Hepatocyte (in vitro differentiated cells): ENCODE data around the gene CRTAP. TPM values are rescaled to one million over a fixed set of nuclear protein-coding genes. Genes with fewer than 3 reads are reported as not detected.

Source experiments
- DNase-seq: peaks from one replicate; pipeline ENCODE4 v3.0.0-alpha.2; 2016; ENCODE audit warnings: low spot score
- H2AFZ ChIP-seq: fragments of 200-600 bp; sonication (generic); 2 replicates; pipeline ENCODE4 v1.6.0; 2016; ENCODE audit warnings: antibody characterized with exemption, mild to moderate bottlenecking
- H3K27ac ChIP-seq: fragments of 200-600 bp; sonication (generic); 2 replicates; pipeline ENCODE4 v1.5.1; 2016; ENCODE audit warnings: mild to moderate bottlenecking
- H3K27me3 ChIP-seq: fragments of 200-600 bp; sonication (generic); 2 replicates; pipeline ENCODE4 v1.6.1; 2016
- H3K36me3 ChIP-seq: fragments of 200-600 bp; sonication (generic); replicated peaks from 2 replicates; pipeline ENCODE4 v1.5.1; 2016; ENCODE audit warnings: low read depth; ENCODE audit not compliant: insufficient read depth
- H3K4me1 ChIP-seq: fragments of 200-600 bp; sonication (generic); 2 replicates; pipeline ENCODE4 v1.5.1; 2016; ENCODE audit warnings: mild to moderate bottlenecking, moderate library complexity; ENCODE audit not compliant: insufficient read depth
- H3K4me2 ChIP-seq: fragments of 200-600 bp; sonication (generic); 2 replicates; pipeline ENCODE4 v1.6.0; 2016
- H3K4me3 ChIP-seq: fragments of 200-600 bp; sonication (generic); 2 replicates; pipeline ENCODE4 v1.5.1; 2016; ENCODE audit warnings: mild to moderate bottlenecking
- H3K79me2 ChIP-seq: fragments of 200-600 bp; sonication (generic); 2 replicates; pipeline ENCODE4 v1.6.0; 2017; ENCODE audit warnings: mild to moderate bottlenecking
- H3K9me2 ChIP-seq: fragments of 200-600 bp; sonication (generic); replicated peaks from 2 replicates; pipeline ENCODE4 v1.6.0; 2017; ENCODE audit warnings: mild to moderate bottlenecking; ENCODE audit not compliant: insufficient read depth
- H3K9me3 ChIP-seq: fragments of 200-600 bp; sonication (generic); 2 replicates; pipeline ENCODE4 v1.5.1; 2016; ENCODE audit warnings: low read depth, mild to moderate bottlenecking
- H4K20me1 ChIP-seq: fragments of 200-600 bp; sonication (generic); 2 replicates; pipeline ENCODE4 v1.6.0; 2016; ENCODE audit warnings: mild to moderate bottlenecking; ENCODE audit not compliant: insufficient read depth, poor library complexity, severe bottlenecking
- CTCF ChIP-seq: fragments of 200-600 bp; sonication (generic); IDR thresholded peaks from 2 replicates; pipeline ENCODE4 v1.5.1; 2016; ENCODE audit warnings: antibody characterized with exemption, mild to moderate bottlenecking; ENCODE audit not compliant: poor library complexity
- EZH2 ChIP-seq: fragments of 200-600 bp; sonication (generic); IDR thresholded peaks from 2 replicates; pipeline ENCODE4 v1.6.1; 2016; ENCODE audit warnings: antibody characterized with exemption, mild to moderate bottlenecking, borderline replicate concordance
- EZH2phosphoT487 ChIP-seq: fragments of 200-600 bp; sonication (generic); IDR thresholded peaks from one replicate; pipeline ENCODE4 v1.6.1; 2018; ENCODE audit warnings: antibody characterized with exemption, mild to moderate bottlenecking, low read depth, moderate library complexity; ENCODE audit not compliant: unreplicated experiment, severe bottlenecking
- WGBS: methylation state at CpG from one replicate; pipeline ENCODE4 v1.1.6; 2016; ENCODE audit warnings: low lambda C conversion rate; ENCODE audit errors: missing lambda C conversion rate; 5-methylcytosine and 5-hydroxymethylcytosine counted together
- polyA plus RNA-seq: library from polyadenylated mRNA; unstranded; fragments of >200 nt; fragmentation: Nextera tagmentation; extraction: Ambion mirVana; gene quantifications from 2 replicates; pipeline ENCODE4 v1.2.1, GENCODE V29; 2016
- total RNA-seq: library from RNA; depleted of rRNA; stranded (reverse); fragments of >200 nt; gene quantifications from 2 replicates; pipeline ENCODE4 v1.2.3, GENCODE V29; 2014

The CRTAP gene
- total and polyA plus RNA-seq, 2 experiments from 2014 or later: 127 to 178 TPM

DNA sequence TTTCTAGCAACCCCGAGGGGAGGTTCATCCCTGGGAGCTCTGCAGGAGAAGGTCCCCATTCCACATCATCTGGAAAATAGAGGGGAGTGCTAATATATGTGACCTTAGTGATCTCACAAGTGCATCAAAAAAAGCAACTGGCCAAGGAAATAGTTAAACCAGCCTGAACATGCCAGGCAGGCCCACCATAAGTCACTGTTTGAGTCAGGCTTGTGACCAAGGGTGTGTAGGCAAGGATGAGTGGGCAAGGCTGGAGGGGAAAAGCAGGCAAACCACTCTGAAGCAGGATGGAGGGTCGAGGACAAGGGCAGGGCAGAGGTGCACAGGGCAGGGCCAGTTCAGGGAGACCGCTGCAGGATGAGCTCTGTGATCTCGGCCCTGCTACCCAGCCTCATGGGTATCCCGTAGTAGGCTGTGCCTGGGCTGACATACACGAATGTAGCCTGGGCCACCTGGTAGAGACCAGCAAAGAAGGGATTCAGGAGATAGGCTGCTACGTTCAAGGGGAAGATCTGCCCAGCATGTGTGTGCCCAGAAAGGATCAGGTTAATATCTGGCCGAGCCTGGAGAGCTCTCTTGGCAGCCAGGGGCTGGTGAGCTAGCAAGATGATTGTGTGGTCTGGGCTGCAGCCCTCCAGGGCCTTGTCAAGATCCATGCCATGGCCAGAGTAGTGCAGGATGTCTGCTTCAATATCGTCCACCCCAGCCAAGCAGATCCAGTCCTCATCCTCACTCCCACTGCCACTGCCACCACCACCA is 21.1 kb upstream of the CRTAP start:
- Histone ChIP-seq H3K79me2 (peaks cover 86% of the 10 kb centered on the region), H4K20me1 (peaks cover 22% of the 10 kb centered on the region), H3K4me2 (no peak overlapping the region), H3K36me3 (no peaks in the 10 kb centered on the region), H3K27ac (no peak overlapping the region), H2AFZ (no peak overlapping the region), H3K9me2 (no peaks in the 10 kb centered on the region), H3K9me3 (no peaks in the 10 kb centered on the region), H3K4me3 (no peak overlapping the region), H3K4me1 (peaks cover under 1% of the 10 kb centered on the region), H3K27me3 (no peaks in the 10 kb centered on the region)
- 96% methylated on average over 9 of the region's 9 CpGs for WGBS
- no peak for DNase-seq
- TF ChIP-seq EZH2 (no peak), CTCF (no peak), EZH2phosphoT487 (no peak)

DNA sequence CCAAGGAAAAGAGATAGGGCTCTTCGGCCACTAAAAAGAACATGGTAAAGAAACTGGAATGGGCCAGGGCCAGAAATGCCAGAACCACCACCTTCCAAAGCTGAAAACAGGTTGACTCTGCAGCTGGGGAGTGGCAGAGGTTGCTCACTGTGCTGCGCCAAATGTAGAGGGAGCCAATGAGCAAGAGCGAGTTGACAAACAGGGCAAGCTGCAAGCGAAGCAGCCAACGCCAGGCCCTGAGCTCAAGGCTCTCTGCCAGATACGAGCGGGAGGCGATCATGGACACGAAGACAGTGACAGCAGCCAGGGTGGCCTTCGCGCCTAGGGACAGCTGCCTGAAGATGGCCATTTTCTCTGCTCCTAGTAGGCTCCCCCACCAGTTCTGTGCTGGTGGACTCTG is 20.0 kb upstream of the CRTAP start:
- Histone ChIP-seq H3K4me3 (no peak overlapping the region), H3K9me3 (no peaks in the 10 kb centered on the region), H3K36me3 (no peaks in the 10 kb centered on the region), H3K79me2 (peaks cover 74% of the 10 kb centered on the region), H3K27me3 (no peaks in the 10 kb centered on the region), H3K4me1 (peaks cover 5% of the 10 kb centered on the region), H3K4me2 (no peak overlapping the region), H3K9me2 (no peaks in the 10 kb centered on the region), H4K20me1 (peaks cover 22% of the 10 kb centered on the region), H2AFZ (no peak overlapping the region), H3K27ac (no peak overlapping the region)
- 97% methylated on average over 11 of the region's 11 CpGs for WGBS
- TF ChIP-seq EZH2 (no peak), EZH2phosphoT487 (no peak), CTCF (no peak)
- DNase-seq: no peak

DNA sequence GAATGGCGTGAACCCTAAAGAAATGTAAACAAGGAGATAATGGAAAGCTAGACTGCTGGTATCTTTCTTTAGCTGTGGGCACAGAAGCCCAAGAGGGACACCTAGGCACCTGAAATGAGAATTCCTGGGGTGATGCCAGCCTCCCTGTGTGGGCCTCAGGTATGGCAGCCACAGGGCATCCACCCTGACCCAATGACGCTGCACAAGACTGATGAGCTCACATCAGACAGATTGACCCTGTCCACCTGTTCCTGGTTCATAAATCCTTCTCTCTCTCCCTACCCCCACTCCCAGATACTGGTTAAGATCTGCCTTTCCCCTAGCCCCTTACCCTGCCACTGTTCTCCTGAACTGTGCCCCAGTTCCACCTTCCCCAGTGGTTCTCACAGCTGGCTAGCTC is 18.4 kb upstream of the CRTAP start:
- DNase-seq: no peak
- H3K36me3 ChIP-seq: no peaks in the 10 kb centered on the region
- H3K4me2 ChIP-seq: peak overlapping the region; percentile 93
- peaks cover 22% of the 10 kb centered on the region for H4K20me1 ChIP-seq
- peaks cover 59% of the 10 kb centered on the region for H3K79me2 ChIP-seq
- H3K9me2 ChIP-seq: no peaks in the 10 kb centered on the region
- peak overlapping the region; percentile 95 for H3K27ac ChIP-seq
- H3K4me1 ChIP-seq: peaks cover 5% of the 10 kb centered on the region
- TF ChIP-seq CTCF: no peak
- no peak for TF ChIP-seq EZH2
- TF ChIP-seq EZH2phosphoT487: no peak
- no peaks in the 10 kb centered on the region for H3K27me3 ChIP-seq
- peak overlapping the region; percentile 86 for H2AFZ ChIP-seq
- H3K4me3 ChIP-seq: peak overlapping the region; percentile 63
- no peaks in the 10 kb centered on the region for H3K9me3 ChIP-seq
- 70% methylated on average over 2 of the region's 2 CpGs for WGBS
